ENCODE data around the gene CTSF. TPM values are rescaled to one million over a fixed set of nuclear protein-coding genes. Genes with fewer than 3 reads are reported as not detected.

The CTSF gene
- polyA plus RNA-seq, 3 donors, result 1.5 to 3.5 (median 2.3) TPM

DNA sequence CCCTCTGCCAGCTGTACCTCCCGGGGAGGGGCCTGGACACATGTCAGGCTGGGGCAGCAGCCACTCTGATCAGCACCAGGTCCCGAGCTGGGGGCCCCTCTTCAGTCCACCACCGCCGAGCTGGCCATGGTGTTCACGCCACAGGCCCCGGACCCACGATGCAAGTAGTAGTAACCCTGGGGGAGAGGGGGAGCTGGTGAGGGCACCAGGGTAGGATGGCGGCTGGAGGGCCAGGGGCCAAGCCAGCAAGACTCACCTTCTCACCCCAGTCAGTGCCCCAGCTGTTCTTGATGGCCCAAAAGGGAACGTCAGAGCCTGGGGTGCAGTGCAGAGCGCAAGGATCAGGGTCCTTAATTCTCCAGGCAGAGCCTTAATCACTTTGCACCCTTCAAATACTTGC, 4.6 kb downstream of the CTSF start:
- Histone ChIP-seq H4K20me1 (ENCODE audit: insufficient read depth, low read length) (no peaks in the 10 kb centered on the region), H3K4me1 (ENCODE audit: control insufficient read depth in 1 of 2, insufficient read depth in 2 of 2, low read length in 2 of 2) (peaks cover 4 to 17% of the 10 kb centered on the region in 2 donors), H3K9me3 (replicated peaks in 1 of 2; ENCODE audit: control insufficient read depth in 1 of 2, insufficient read depth in 1 of 2, low read length in 2 of 2) (no peaks in the 10 kb centered on the region), H3K27ac (ENCODE audit: low read depth in 1 of 2, low read length in 2 of 2) (no peak overlapping the region), H3K27me3 (ENCODE audit: control insufficient read depth in 2 of 2, insufficient read depth in 2 of 2, low read length in 2 of 2) (peaks cover 1 to 25% of the 10 kb centered on the region in 2 donors), H2AFZ (ENCODE audit: insufficient read depth, low read depth, low read length, poor library complexity, severe bottlenecking) (no peak overlapping the region), H3K79me2 (ENCODE audit: insufficient read depth, low read length) (no peaks in the 10 kb centered on the region), H3K9ac (ENCODE audit: insufficient read depth, low read length, poor library complexity, severe bottlenecking) (no peak overlapping the region), H3K4me2 (replicated peaks; ENCODE audit: extremely low read depth, low read length, poor library complexity, severe bottlenecking) (no peak overlapping the region), H3K36me3 (replicated peaks in 1 of 2; ENCODE audit: control insufficient read depth in 1 of 2, insufficient read depth in 2 of 2, low read length in 2 of 2) (no peaks in the 10 kb centered on the region), H3K4me3 (replicated peaks in 1 of 3; ENCODE audit: low read depth in 2 of 3, low read length in 3 of 3) (no peak overlapping the region)
- no peak for DNase-seq
- peaks cover 24 to 36% (median 26%) of the 10 kb centered on the region in 3 donors for H3K27me3 Mint-ChIP-seq (ENCODE audit: low read depth in 3 of 3)
- H3K36me3 Mint-ChIP-seq, result no peaks in the 10 kb centered on the region
- H3K4me1 Mint-ChIP-seq, result peaks cover 12% of the 10 kb centered on the region
- peaks cover 0 to 5% (median 0%) of the 10 kb centered on the region in 7 donors for H3K9me3 Mint-ChIP-seq
- no peak overlapping the region for H3K4me3 Mint-ChIP-seq
- TF ChIP-seq, protein P1, sequence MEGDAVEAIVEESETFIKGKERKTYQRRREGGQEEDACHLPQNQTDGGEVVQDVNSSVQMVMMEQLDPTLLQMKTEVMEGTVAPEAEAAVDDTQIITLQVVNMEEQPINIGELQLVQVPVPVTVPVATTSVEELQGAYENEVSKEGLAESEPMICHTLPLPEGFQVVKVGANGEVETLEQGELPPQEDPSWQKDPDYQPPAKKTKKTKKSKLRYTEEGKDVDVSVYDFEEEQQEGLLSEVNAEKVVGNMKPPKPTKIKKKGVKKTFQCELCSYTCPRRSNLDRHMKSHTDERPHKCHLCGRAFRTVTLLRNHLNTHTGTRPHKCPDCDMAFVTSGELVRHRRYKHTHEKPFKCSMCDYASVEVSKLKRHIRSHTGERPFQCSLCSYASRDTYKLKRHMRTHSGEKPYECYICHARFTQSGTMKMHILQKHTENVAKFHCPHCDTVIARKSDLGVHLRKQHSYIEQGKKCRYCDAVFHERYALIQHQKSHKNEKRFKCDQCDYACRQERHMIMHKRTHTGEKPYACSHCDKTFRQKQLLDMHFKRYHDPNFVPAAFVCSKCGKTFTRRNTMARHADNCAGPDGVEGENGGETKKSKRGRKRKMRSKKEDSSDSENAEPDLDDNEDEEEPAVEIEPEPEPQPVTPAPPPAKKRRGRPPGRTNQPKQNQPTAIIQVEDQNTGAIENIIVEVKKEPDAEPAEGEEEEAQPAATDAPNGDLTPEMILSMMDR (IDR thresholded peaks at IDR 0.05), result no peak
- no peak overlapping the region for H3K27ac Mint-ChIP-seq
- 100% methylated on average over 4 of the region's 10 CpGs for WGBS (ENCODE audit: insufficient coverage)
- intact Hi-C loops (cut with micrococcal nuclease), result no loop called here

DNA sequence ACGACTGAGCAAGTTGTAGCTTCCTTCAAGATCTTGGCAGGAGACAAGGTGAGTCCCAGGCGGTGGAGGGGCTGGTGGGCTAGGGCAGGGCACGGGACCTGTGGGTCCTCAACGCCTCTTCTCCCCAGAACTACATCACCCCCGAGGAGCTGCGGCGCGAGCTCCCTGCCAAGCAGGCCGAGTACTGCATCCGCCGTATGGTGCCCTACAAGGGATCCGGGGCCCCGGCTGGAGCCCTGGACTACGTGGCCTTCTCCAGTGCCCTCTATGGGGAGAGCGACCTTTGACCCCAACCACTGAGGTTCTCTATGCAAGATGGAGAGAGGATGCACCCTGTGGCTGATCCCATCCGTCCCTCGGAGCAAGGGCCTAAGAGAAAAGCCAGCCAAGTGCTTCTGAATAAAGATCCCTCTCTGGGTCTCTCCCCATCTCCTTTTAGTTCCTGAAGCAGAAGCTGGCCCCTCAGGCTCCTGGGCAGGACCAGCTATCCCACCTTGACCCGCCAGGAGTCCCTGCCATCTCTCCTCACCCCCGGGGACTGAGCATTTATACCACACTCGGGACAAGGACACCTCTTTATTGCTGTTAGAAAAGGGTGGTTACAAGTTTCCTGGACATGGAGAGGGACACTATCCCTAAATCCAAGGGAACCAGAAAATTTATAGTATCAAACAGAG, 5.4 kb downstream of the CTSF start:
- no peak overlapping the region for H3K4me3 Mint-ChIP-seq
- 99% methylated on average over 11 of the region's 20 CpGs for WGBS (ENCODE audit: insufficient coverage)
- no peaks in the 10 kb centered on the region for H3K9me3 ChIP-seq (replicated peaks in 1 of 2; ENCODE audit: control insufficient read depth in 1 of 2, insufficient read depth in 1 of 2, low read length in 2 of 2)
- H3K27ac Mint-ChIP-seq, result no peak overlapping the region
- no peak overlapping the region for H3K4me2 ChIP-seq (replicated peaks; ENCODE audit: extremely low read depth, low read length, poor library complexity, severe bottlenecking)
- no peak overlapping the region for H3K9ac ChIP-seq (ENCODE audit: insufficient read depth, low read length, poor library complexity, severe bottlenecking)
- no peaks in the 10 kb centered on the region for H4K20me1 ChIP-seq (ENCODE audit: insufficient read depth, low read length)
- DNase-seq, result no peak
- H3K36me3 Mint-ChIP-seq, result no peaks in the 10 kb centered on the region
- H3K79me2 ChIP-seq (ENCODE audit: insufficient read depth, low read length), result no peaks in the 10 kb centered on the region
- peaks cover 0 to 5% (median 0%) of the 10 kb centered on the region in 7 donors for H3K9me3 Mint-ChIP-seq
- TF ChIP-seq, protein P1 (IDR thresholded peaks at IDR 0.05), result no peak
- intact Hi-C loops (cut with micrococcal nuclease), result no loop called here
- H3K27me3 ChIP-seq (ENCODE audit: control insufficient read depth in 2 of 2, insufficient read depth in 2 of 2, low read length in 2 of 2), result peaks cover 3 to 29% of the 10 kb centered on the region in 2 donors
- H3K4me1 Mint-ChIP-seq, result peaks cover 12% of the 10 kb centered on the region
- H3K27ac ChIP-seq (ENCODE audit: low read depth in 1 of 2, low read length in 2 of 2), result no peak overlapping the region
- H3K36me3 ChIP-seq (replicated peaks in 1 of 2; ENCODE audit: control insufficient read depth in 1 of 2, insufficient read depth in 2 of 2, low read length in 2 of 2), result no peaks in the 10 kb centered on the region
- peaks cover 28 to 39% (median 29%) of the 10 kb centered on the region in 3 donors for H3K27me3 Mint-ChIP-seq (ENCODE audit: low read depth in 3 of 3)
- no peak overlapping the region for H2AFZ ChIP-seq (ENCODE audit: insufficient read depth, low read depth, low read length, poor library complexity, severe bottlenecking)
- no peak overlapping the region for H3K4me3 ChIP-seq (replicated peaks in 1 of 3; ENCODE audit: low read depth in 2 of 3, low read length in 3 of 3)
- peaks cover 0 to 10% of the 10 kb centered on the region in 2 donors for H3K4me1 ChIP-seq (ENCODE audit: control insufficient read depth in 1 of 2, insufficient read depth in 2 of 2, low read length in 2 of 2)
